Activated T-helper 17 cell treated with anti-CD3 and anti-CD28 coated beads, Interleukin-2, amount 50 U/mL, for 72 hours (primary cell): ENCODE data around the gene ATP11C. TPM values are rescaled to one million over a fixed set of nuclear protein-coding genes. Genes with fewer than 3 reads are reported as not detected.
A peak's percentile ranks its signal among the peaks of the same experiment; 100 is the strongest.

Source experiments
- ATAC-seq: fragments of 150-1000 bp; cut with Tn5 transposase; replicated peaks from 2 replicates; pipeline ENCODE4 v1.10.0; 2021; ENCODE audit warnings: mild to moderate bottlenecking, moderate library complexity
- H3K27ac Mint-ChIP-seq: one replicate; pipeline ENCODE4 v1.8.0; 2022; ENCODE audit warnings: mixed read lengths
- H3K27me3 Mint-ChIP-seq: one replicate; pipeline ENCODE4 v1.8.0; 2022; ENCODE audit warnings: mixed read lengths
- H3K36me3 Mint-ChIP-seq: one replicate; pipeline ENCODE4 v1.8.0; 2022; ENCODE audit warnings: low read depth, mild to moderate bottlenecking, mixed read lengths
- H3K4me1 Mint-ChIP-seq: one replicate; pipeline ENCODE4 v1.8.0; 2022; ENCODE audit warnings: mixed read lengths
- H3K4me3 Mint-ChIP-seq: one replicate; pipeline ENCODE4 v1.8.0; 2022; ENCODE audit warnings: mild to moderate bottlenecking, mixed read lengths
- H3K9me3 Mint-ChIP-seq: one replicate; pipeline ENCODE4 v1.8.0; 2022; ENCODE audit warnings: mixed read lengths
- total RNA-seq, 2 donors: library from RNA; stranded (reverse); gene quantifications; one replicate each; pipeline ENCODE4 v1.2.3, GENCODE V29; 2022

ATP11C gene
- total RNA-seq, 2 donors from 2014 or later, result 9.2 to 9.4 TPM

DNA sequence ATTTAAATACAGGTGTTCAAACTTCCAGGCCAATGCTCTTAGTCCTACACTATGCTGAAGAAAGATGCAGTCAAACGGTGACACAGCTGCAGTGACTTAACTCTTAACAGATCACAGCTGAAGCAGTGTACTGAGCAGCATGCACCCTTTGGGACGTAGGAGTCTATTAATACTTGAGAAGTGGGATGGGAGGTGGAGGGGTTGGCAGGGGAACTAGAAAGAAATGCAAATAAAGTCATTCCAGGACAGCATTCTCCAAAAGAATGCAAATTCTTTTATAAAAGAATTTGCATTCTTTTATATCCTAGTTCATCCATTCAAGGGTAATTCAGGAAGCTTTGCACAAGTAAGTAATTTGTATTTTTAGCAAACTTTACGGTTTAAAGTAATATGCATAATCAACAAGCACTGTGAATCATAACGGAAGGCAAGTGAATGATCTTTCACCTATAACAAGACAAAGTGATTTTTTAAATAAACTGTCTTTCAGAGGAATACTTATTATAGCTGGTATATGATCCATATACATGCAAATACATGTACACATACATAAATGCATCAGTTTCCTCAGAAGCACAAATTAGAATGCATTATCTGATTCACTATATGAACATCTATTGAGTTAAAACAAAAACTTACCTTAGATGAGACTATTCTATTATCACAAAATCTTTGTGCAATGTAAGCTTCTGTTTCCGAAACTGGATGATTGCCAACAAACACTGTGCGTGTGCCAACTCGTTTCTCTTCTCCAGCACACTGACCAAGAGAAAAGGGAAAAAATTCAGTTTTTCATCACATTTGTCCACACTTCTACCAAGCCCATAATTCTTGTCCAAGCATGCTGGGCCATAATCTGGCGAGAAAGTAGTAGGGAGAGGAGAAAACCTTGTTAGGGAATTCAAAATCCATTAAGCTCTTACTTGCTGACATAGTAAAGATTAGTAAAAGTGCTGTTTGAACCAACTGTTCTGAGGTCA is 106.5 kb downstream of the ATP11C start:
- H3K27ac Mint-ChIP-seq, result no peak overlapping the region
- H3K27me3 Mint-ChIP-seq, result no peaks in the 10 kb centered on the region
- H3K36me3 Mint-ChIP-seq, result peaks cover 16% of the 10 kb centered on the region

GRCh38 chrX:139825618-139826017 is 107.2 kb downstream of the ATP11C start:
- Mint-ChIP-seq H3K4me1 (no peaks in the 10 kb centered on the region), H3K4me3 (no peak overlapping the region), H3K9me3 (no peaks in the 10 kb centered on the region), H3K36me3 (peaks cover 16% of the 10 kb centered on the region), H3K27me3 (no peaks in the 10 kb centered on the region), H3K27ac (no peak overlapping the region)
- no peak for ATAC-seq

More for the DNA sequence above, 106.5 kb downstream of the ATP11C start:
- Mint-ChIP-seq H3K4me1 (peaks cover under 1% of the 10 kb centered on the region), H3K4me3 (no peak overlapping the region), H3K9me3 (no peaks in the 10 kb centered on the region)
- no peak for ATAC-seq

DNA sequence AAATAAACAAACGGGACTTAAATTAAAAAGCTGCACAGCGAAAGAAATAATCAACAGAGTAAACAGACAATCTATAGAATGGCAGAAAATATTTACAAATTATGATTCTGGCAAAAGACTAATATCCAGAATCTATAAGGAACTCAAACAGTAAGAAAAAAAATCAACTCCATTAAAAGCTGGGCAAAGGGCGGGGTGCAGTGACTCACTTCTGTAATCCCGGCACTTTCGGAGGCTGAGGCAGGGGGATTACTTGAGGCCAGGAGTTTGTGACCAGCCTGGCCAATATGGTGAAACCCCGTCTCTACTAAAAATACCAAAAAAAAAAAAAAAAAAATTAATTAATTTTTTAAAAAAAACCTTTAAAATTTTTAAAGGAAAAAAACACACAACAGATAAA is 109.0 kb downstream of the ATP11C start:
- H3K4me1 Mint-ChIP-seq, result no peaks in the 10 kb centered on the region
- peaks cover 20% of the 10 kb centered on the region for H3K36me3 Mint-ChIP-seq
- H3K4me3 Mint-ChIP-seq, result no peak overlapping the region
- no peaks in the 10 kb centered on the region for H3K9me3 Mint-ChIP-seq
- H3K27me3 Mint-ChIP-seq, result no peaks in the 10 kb centered on the region
- ATAC-seq, result no peak
- H3K27ac Mint-ChIP-seq, result no peak overlapping the region

DNA sequence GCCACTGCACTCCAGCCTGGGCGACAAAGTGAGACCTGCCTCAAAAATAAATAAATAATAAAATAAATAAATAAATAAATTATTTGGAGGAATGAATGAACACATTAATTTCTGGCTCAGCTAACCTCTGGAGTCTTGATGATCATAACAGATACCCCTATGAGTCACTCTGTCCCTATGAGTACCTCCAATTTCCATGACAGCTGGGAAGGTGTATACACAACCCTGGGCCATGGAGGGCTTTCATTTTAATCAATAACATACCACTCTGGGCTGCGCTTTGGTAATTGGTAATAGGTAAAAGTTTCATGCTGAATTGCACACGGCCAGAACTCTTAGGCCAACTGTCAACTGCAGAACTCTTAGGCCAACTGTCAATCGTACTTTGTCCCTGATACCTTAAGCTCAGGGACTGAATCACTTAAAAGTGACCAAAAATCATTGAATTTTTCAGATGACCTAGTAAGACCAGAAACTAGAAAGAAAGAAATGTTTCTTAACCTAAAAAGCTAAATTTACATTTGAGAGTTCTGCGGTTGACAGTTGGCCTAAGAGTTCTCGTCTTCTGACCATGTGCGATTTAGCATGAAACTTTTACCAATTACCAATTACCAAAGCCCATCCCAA is 112.4 kb downstream of the ATP11C start:
- Mint-ChIP-seq H3K27me3 (no peaks in the 10 kb centered on the region), H3K4me3 (no peak overlapping the region), H3K4me1 (peaks cover 5% of the 10 kb centered on the region), H3K9me3 (no peaks in the 10 kb centered on the region), H3K27ac (no peak overlapping the region), H3K36me3 (peaks cover 45% of the 10 kb centered on the region)
- peak; percentile 52 for ATAC-seq

GRCh38 chrX:139816204-139816603 is 116.6 kb downstream of the ATP11C start:
- Mint-ChIP-seq H3K36me3 (peaks cover 58% of the 10 kb centered on the region), H3K4me3 (no peak overlapping the region), H3K9me3 (no peaks in the 10 kb centered on the region), H3K4me1 (peaks cover 5% of the 10 kb centered on the region), H3K27me3 (no peaks in the 10 kb centered on the region), H3K27ac (no peak overlapping the region)
- no peak for ATAC-seq

GRCh38 chrX:139815771-139816170 is 117.1 kb downstream of the ATP11C start:
- Mint-ChIP-seq H3K27ac (no peak overlapping the region), H3K27me3 (no peaks in the 10 kb centered on the region), H3K4me1 (peaks cover 5% of the 10 kb centered on the region), H3K4me3 (no peak overlapping the region), H3K9me3 (no peaks in the 10 kb centered on the region), H3K36me3 (peaks cover 62% of the 10 kb centered on the region)
- no peak for ATAC-seq

- Mint-ChIP-seq H3K4me3 (no peak overlapping the region), H3K27ac (no peak overlapping the region), H3K36me3 (peaks cover 64% of the 10 kb centered on the region), H3K4me1 (peaks cover under 1% of the 10 kb centered on the region), H3K9me3 (no peaks in the 10 kb centered on the region), H3K27me3 (no peaks in the 10 kb centered on the region)
- no peak for ATAC-seq
These were observed 120.8 kb downstream of the ATP11C start for GRCh38 chrX:139811942-139812629.

- Mint-ChIP-seq H3K36me3 (peaks cover 67% of the 10 kb centered on the region), H3K4me1 (no peaks in the 10 kb centered on the region), H3K27ac (no peak overlapping the region), H3K9me3 (no peaks in the 10 kb centered on the region), H3K4me3 (no peak overlapping the region), H3K27me3 (no peaks in the 10 kb centered on the region)
- no peak for ATAC-seq
These were observed 128.4 kb downstream of the ATP11C start for GRCh38 chrX:139804482-139804881.

- H3K27me3 Mint-ChIP-seq, result no peaks in the 10 kb centered on the region
- H3K36me3 Mint-ChIP-seq, result peaks cover 71% of the 10 kb centered on the region
- H3K4me3 Mint-ChIP-seq, result no peak overlapping the region
- no peak for ATAC-seq
- no peaks in the 10 kb centered on the region for H3K4me1 Mint-ChIP-seq
- H3K27ac Mint-ChIP-seq, result no peak overlapping the region
- H3K9me3 Mint-ChIP-seq, result no peaks in the 10 kb centered on the region
These were observed 129.6 kb downstream of the ATP11C start for GRCh38 chrX:139803224-139803623.

DNA sequence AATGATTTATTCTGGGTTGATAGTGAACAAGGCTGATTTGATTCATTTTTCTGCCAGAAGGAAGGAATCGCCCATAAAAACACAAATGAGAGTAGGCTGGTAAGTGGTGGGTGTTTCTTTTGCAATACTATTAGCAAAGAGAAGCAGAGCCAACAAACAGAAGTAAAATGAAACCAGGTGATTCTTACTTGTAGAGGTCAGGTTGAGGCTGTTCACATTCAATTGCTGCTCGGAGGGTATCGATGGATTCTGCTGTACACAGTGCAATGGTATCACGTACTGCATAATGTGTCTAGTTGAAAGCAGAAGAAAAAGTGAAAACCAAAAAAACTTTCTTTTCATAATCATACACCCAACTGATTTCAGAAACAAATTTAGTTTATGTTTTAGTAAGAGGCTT is 130.8 kb downstream of the ATP11C start:
- Mint-ChIP-seq H3K9me3 (no peaks in the 10 kb centered on the region), H3K4me1 (no peaks in the 10 kb centered on the region), H3K36me3 (peaks cover 76% of the 10 kb centered on the region), H3K27me3 (no peaks in the 10 kb centered on the region), H3K27ac (no peak overlapping the region), H3K4me3 (no peak overlapping the region)
- ATAC-seq, result no peak

GRCh38 chrX:139801397-139801813 is 131.4 kb downstream of the ATP11C start:
- Mint-ChIP-seq H3K4me1 (no peaks in the 10 kb centered on the region), H3K27ac (no peak overlapping the region), H3K9me3 (no peaks in the 10 kb centered on the region), H3K27me3 (no peaks in the 10 kb centered on the region), H3K36me3 (peaks cover 70% of the 10 kb centered on the region), H3K4me3 (no peak overlapping the region)
- ATAC-seq, result peak; percentile 35

DNA sequence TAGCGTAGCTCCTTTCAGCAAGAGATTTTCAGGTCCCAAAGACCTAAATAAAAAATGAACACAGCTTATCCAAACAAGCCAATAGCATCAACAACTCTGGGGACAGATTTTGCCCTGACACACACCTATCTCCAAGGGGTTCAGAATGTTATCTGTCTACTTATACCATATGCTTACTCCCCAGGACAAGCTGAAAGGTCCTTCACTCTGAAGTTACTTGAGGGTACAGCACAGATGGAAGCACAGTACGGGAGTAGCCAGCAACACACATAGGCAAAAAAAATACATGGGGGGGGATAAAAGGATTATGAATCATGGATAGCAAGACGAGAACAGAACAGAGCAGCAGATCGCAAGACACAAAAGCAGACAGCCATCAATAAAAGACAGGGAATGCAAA is 134.2 kb downstream of the ATP11C start:
- no peaks in the 10 kb centered on the region for H3K27me3 Mint-ChIP-seq
- H3K4me1 Mint-ChIP-seq, result no peaks in the 10 kb centered on the region
- no peak overlapping the region for H3K4me3 Mint-ChIP-seq
- no peak for ATAC-seq
- no peaks in the 10 kb centered on the region for H3K9me3 Mint-ChIP-seq
- no peak overlapping the region for H3K27ac Mint-ChIP-seq
- peaks cover 80% of the 10 kb centered on the region for H3K36me3 Mint-ChIP-seq

GRCh38 chrX:139795196-139795595 is 137.7 kb downstream of the ATP11C start:
- Mint-ChIP-seq H3K9me3 (no peaks in the 10 kb centered on the region), H3K4me1 (no peaks in the 10 kb centered on the region), H3K36me3 (peaks cover 56% of the 10 kb centered on the region), H3K27me3 (no peaks in the 10 kb centered on the region), H3K4me3 (no peak overlapping the region), H3K27ac (no peak overlapping the region)
- peak; percentile 64 for ATAC-seq

GRCh38 chrX:139787601-139788000 is 145.3 kb downstream of the ATP11C start:
- no peak for ATAC-seq
- no peaks in the 10 kb centered on the region for H3K27me3 Mint-ChIP-seq
- H3K36me3 Mint-ChIP-seq, result peaks cover 58% of the 10 kb centered on the region
- no peak overlapping the region for H3K4me3 Mint-ChIP-seq
- H3K4me1 Mint-ChIP-seq, result no peaks in the 10 kb centered on the region
- H3K9me3 Mint-ChIP-seq, result no peaks in the 10 kb centered on the region
- no peak overlapping the region for H3K27ac Mint-ChIP-seq
